Liver (tissue), 9 donors: Measurements from ENCODE around the gene TCP1. TPM values are rescaled to one million over a fixed set of nuclear protein-coding genes. Genes with fewer than 3 reads are reported as not detected.
A peak's percentile ranks its signal among the peaks of the same experiment; 100 is the strongest.

Source experiments
- DNase-seq: peaks from one replicate; pipeline ENCODE4 v3.0.0-alpha.2; 2017; ENCODE audit warnings: low spot score
- H3K27ac ChIP-seq, 2 donors: one replicate each; pipeline ENCODE4 v1.7.0; 2013; ENCODE audit warnings: inconsistent platforms in 2 of 2, low read length in 2 of 2, control low read depth in 1 of 2, low read depth in 1 of 2, mild to moderate bottlenecking in 1 of 2
- H3K27me3 ChIP-seq, 4 donors: one replicate each; pipeline versions ENCODE4 v1.6.1 to v1.7.0; 2013; ENCODE audit warnings: low read length in 3 of 4, inconsistent platforms in 1 of 4, mild to moderate bottlenecking in 1 of 4, moderate library complexity in 1 of 4; ENCODE audit not compliant: control insufficient read depth in 4 of 4, insufficient read depth in 4 of 4
- H3K36me3 ChIP-seq, 4 donors: one replicate each; pipeline versions ENCODE4 v1.6.1 to v1.7.0; 2013; ENCODE audit warnings: low read length in 3 of 4, mild to moderate bottlenecking in 3 of 4, low read depth in 1 of 4, moderate library complexity in 1 of 4; ENCODE audit not compliant: control insufficient read depth in 4 of 4, insufficient read depth in 3 of 4
- H3K4me1 ChIP-seq, 4 donors: one replicate each; pipeline versions ENCODE4 v1.6.1 to v1.7.0; 2013; ENCODE audit warnings: low read length in 3 of 4, mild to moderate bottlenecking in 3 of 4, moderate library complexity in 1 of 4; ENCODE audit not compliant: control insufficient read depth in 4 of 4, insufficient read depth in 4 of 4
- H3K4me3 ChIP-seq, 3 donors: one replicate each; pipeline versions ENCODE4 v1.6.1 to v1.7.0; 2013; ENCODE audit warnings: low read length in 3 of 3, control low read depth in 1 of 3, low read depth in 1 of 3, mild to moderate bottlenecking in 1 of 3
- H3K9ac ChIP-seq, 2 donors: one replicate each; pipeline ENCODE4 v1.7.0; 2013; ENCODE audit warnings: low read length in 2 of 2, mild to moderate bottlenecking in 2 of 2, moderate library complexity in 2 of 2, control low read depth in 1 of 2, low read depth in 1 of 2
- H3K9me3 ChIP-seq, 4 donors: one replicate each; pipeline versions ENCODE4 v1.6.1 to v1.7.0; 2013; ENCODE audit warnings: low read length in 3 of 4; ENCODE audit not compliant: control insufficient read depth in 4 of 4
- CTCF ChIP-seq: fragments of 150-350 bp; IDR thresholded peaks from 2 replicates; pipeline ENCODE4 v1.5.1; 2017; ENCODE audit warnings: improper control_type of control experiment, low read depth, low read length; ENCODE audit not compliant: missing input control
- EGR1 ChIP-seq, 2 donors: IDR thresholded peaks; 2 replicates each; pipeline ENCODE4 v1.6.1; 2016 to 2018; ENCODE audit warnings: antibody characterized with exemption in 2 of 2, low read depth in 2 of 2
- FOXA2 ChIP-seq: IDR thresholded peaks from 2 replicates; pipeline ENCODE4 v1.6.1; 2016; ENCODE audit warnings: antibody characterized with exemption
- GABPA ChIP-seq, 2 donors: IDR thresholded peaks in 1 of 2; conservative IDR thresholded peaks in 1 of 2; 2 replicates each; pipeline ENCODE4 v1.6.1; 2016; ENCODE audit warnings: antibody characterized with exemption in 2 of 2, mild to moderate bottlenecking in 1 of 2, moderate library complexity in 1 of 2
- HNF4A ChIP-seq, 2 donors: conservative IDR thresholded peaks; 2 replicates each; pipeline ENCODE4 v1.6.1; 2016; ENCODE audit warnings: antibody characterized with exemption in 2 of 2, mild to moderate bottlenecking in 2 of 2
- HNF4G ChIP-seq: IDR thresholded peaks from 2 replicates; pipeline ENCODE4 v1.6.1; 2016; ENCODE audit warnings: antibody characterized with exemption
- JUND ChIP-seq, 2 donors: IDR thresholded peaks; 2 replicates each; pipeline ENCODE4 v1.6.1; 2016; ENCODE audit warnings: antibody characterized with exemption in 2 of 2
- NR2F2 ChIP-seq: IDR thresholded peaks from 2 replicates; pipeline ENCODE4 v1.6.1; 2016; ENCODE audit warnings: antibody characterized with exemption
- RAD21 ChIP-seq, 2 donors: IDR thresholded peaks; 2 replicates each; pipeline ENCODE4 v1.6.1; 2016; ENCODE audit warnings: antibody characterized with exemption in 2 of 2, mild to moderate bottlenecking in 2 of 2
- REST ChIP-seq: IDR thresholded peaks from 2 replicates; pipeline ENCODE4 v1.6.1; 2016; ENCODE audit warnings: antibody characterized with exemption, mild to moderate bottlenecking
- SP1 ChIP-seq: IDR thresholded peaks from 2 replicates; pipeline ENCODE4 v1.6.1; 2018; ENCODE audit warnings: antibody characterized with exemption, mild to moderate bottlenecking
- TAF1 ChIP-seq: conservative IDR thresholded peaks from 2 replicates; pipeline ENCODE4 v1.6.1; 2016; ENCODE audit warnings: antibody characterized with exemption, mild to moderate bottlenecking
- YY1 ChIP-seq: IDR thresholded peaks from 2 replicates; pipeline ENCODE4 v1.6.1; 2016; ENCODE audit warnings: antibody characterized with exemption, mild to moderate bottlenecking
- ZBTB33 ChIP-seq: IDR thresholded peaks from 2 replicates; pipeline ENCODE4 v1.6.1; 2016; ENCODE audit warnings: antibody characterized with exemption
- WGBS: extraction: QIAGEN DNeasy Blood & Tissue Kit; methylation state at CpG from one replicate; pipeline ENCODE4 v1.1.7; 2013; 5-methylcytosine and 5-hydroxymethylcytosine counted together
- polyA plus RNA-seq, 2 donors: library from polyadenylated mRNA; stranded (reverse) in 1 of 2; unstranded in 1 of 2; fragments of 200-250 nt in 1 of 2; fragments of >200 nt in 1 of 2; fragmentation: Nextera tagmentation in 1 of 2; extraction: Ambion mirVana in 1 of 2; gene quantifications; one replicate each; pipeline versions ENCODE4 v1.2.1 to v1.2.3, GENCODE V29; 2013 to 2015
- total RNA-seq, 2 donors: library from RNA; depleted of rRNA; stranded (reverse); fragments of >200 nt; gene quantifications; one replicate each; pipeline ENCODE4 v1.2.3, GENCODE V29; 2014
- TF ChIP-seq, protein P1 (sequence below): IDR thresholded peaks from 2 replicates; pipeline ENCODE4 v1.6.1; 2016; ENCODE audit warnings: antibody characterized with exemption
- TF ChIP-seq, protein P2 (sequence below): IDR thresholded peaks from 2 replicates; pipeline ENCODE4 v1.6.1; 2016; ENCODE audit warnings: antibody characterized with exemption
- donor health status: healthy.
- donor health status: healthy.
- donor health status: healthy.
- donor health status: healthy.
- donor health status: healthy.

The TCP1 gene
- total and polyA plus RNA-seq, 4 donors, result 59.5 to 155 (median 94.3) TPM

DNA sequence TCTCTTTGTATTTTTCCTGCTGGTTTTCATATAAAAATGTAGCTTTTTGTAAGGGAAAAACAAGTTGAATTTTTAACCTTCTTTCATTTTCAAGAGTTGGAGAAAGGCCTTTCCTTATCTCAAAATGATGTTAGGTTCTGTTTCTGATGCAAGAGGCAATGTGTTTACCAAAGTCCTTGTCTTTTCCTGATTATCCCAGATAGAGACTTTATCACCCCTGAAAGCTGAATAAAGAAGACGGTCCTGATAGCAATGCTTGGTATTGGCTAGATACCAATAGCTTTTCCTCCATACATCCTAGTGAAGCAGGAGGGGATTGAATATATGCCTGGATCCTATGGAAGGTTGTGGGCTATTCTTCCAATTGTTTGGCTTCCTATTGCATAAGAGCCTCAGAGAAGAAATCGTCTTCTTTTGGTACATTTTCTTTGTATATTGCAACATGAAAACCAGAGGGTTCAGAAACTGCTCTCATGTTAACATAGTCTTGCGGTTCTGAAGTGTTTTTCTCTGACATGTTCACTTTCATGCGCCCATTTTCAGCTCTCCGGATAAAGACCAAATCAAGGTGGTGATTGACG, 16.1 kb upstream of the TCP1 start:
- no peak overlapping the region for H3K27ac ChIP-seq

GRCh38 chr6:159804504-159804903, 15.1 kb upstream of the TCP1 start:
- no peak overlapping the region for H3K4me3 ChIP-seq
- WGBS, result 91% methylated on average over 10 of the region's 10 CpGs
- TF ChIP-seq EGR1 (IDR thresholded peaks at IDR 0.05; ENCODE audit: low read depth in 2 of 2), result no peak
- no peak for TF ChIP-seq NR2F2
- no peak for TF ChIP-seq YY1
- TF ChIP-seq JUND (IDR thresholded peaks at IDR 0.05), result no peak
- no peak for TF ChIP-seq RAD21 (IDR thresholded peaks at IDR 0.05)
- no peak for TF ChIP-seq GABPA (IDR thresholded peaks at IDR 0.05 in 1 of 2, conservative IDR thresholded peaks at IDR 0.05 in 1 of 2)
- no peak for TF ChIP-seq FOXA2
- TF ChIP-seq CTCF, result no peak
- TF ChIP-seq TAF1, result no peak
- TF ChIP-seq REST, result no peak
- TF ChIP-seq, protein P1, sequence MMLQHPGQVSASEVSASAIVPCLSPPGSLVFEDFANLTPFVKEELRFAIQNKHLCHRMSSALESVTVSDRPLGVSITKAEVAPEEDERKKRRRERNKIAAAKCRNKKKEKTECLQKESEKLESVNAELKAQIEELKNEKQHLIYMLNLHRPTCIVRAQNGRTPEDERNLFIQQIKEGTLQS, result no peak
- TF ChIP-seq, protein P2, sequence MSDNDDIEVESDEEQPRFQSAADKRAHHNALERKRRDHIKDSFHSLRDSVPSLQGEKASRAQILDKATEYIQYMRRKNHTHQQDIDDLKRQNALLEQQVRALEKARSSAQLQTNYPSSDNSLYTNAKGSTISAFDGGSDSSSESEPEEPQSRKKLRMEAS, result no peak
- TF ChIP-seq ZBTB33, result no peak
- no peak for TF ChIP-seq SP1
- H3K4me1 ChIP-seq, result no peaks in the 10 kb centered on the region
- H3K36me3 ChIP-seq, result peaks cover 0 to 2% (median 2%) of the 10 kb centered on the region in 4 donors
- H3K27me3 ChIP-seq, result no peaks in the 10 kb centered on the region
- no peak for DNase-seq
- no peak overlapping the region for H3K9ac ChIP-seq
- no peaks in the 10 kb centered on the region for H3K9me3 ChIP-seq
- no peak overlapping the region for H3K27ac ChIP-seq

More for the DNA sequence above, 16.1 kb upstream of the TCP1 start:
- WGBS, result 81% methylated on average over 6 of the region's 6 CpGs
- no peaks in the 10 kb centered on the region for H3K9me3 ChIP-seq
- no peaks in the 10 kb centered on the region for H3K36me3 ChIP-seq
- no peaks in the 10 kb centered on the region for H3K27me3 ChIP-seq
- H3K4me1 ChIP-seq, result no peaks in the 10 kb centered on the region
- no peak for DNase-seq
- TF ChIP-seq HNF4A (conservative IDR thresholded peaks at IDR 0.05) (peak; percentile 4 to 23), HNF4G (no peak), FOXA2 (no peak), EGR1 (IDR thresholded peaks at IDR 0.05; ENCODE audit: low read depth in 2 of 2) (no peak)
- no peak overlapping the region for H3K9ac ChIP-seq
- no peak overlapping the region for H3K4me3 ChIP-seq
